HepG2 (cell line): ENCODE measurements around the gene NDUFB10. TPM values are rescaled to one million over a fixed set of nuclear protein-coding genes. Genes with fewer than 3 reads are reported as not detected.

ENCODE experiments used
- DPF2 ChIP-seq: sonication (generic); formaldehyde crosslinking; IDR thresholded peaks from 2 replicates; pipeline ENCODE4 v1.4.0; 2020; ENCODE audit warnings: mild to moderate bottlenecking, low read depth, missing genetic modification reagents, borderline replicate concordance
- E2F5 ChIP-seq: sonication (generic); formaldehyde crosslinking; conservative IDR thresholded peaks from 2 replicates; pipeline ENCODE4 v1.4.0; 2020; ENCODE audit warnings: missing genetic modification reagents
- FOXO1 ChIP-seq: sonication (generic); formaldehyde crosslinking; IDR thresholded peaks from 2 replicates; pipeline ENCODE4 v1.4.0; 2020; ENCODE audit warnings: missing genetic modification reagents
- JUND ChIP-seq: sonication (generic); formaldehyde crosslinking; IDR thresholded peaks from 2 replicates; pipeline ENCODE4 v1.8.0; 2022; ENCODE audit warnings: mild to moderate bottlenecking, missing genetic modification reagents
- MATR3 ChIP-seq: sonication (generic); formaldehyde crosslinking; IDR thresholded peaks from 2 replicates; pipeline ENCODE4 v1.4.0; 2020; ENCODE audit warnings: missing genetic modification reagents
- NR2F1 ChIP-seq, 2 experiments: fragments of 450-650 bp in 1 of 2; formaldehyde crosslinking in 1 of 2; IDR thresholded peaks; 2 replicates each; pipeline versions ENCODE4 v1.5.0 to v1.6.1; 2016 to 2020; ENCODE audit warnings: mild to moderate bottlenecking in 1 of 2, missing compliant biosample characterization in 1 of 2, missing genetic modification reagents in 1 of 2, moderate library complexity in 1 of 2
- POLR2G ChIP-seq: fragments of 200-400 bp; formaldehyde crosslinking; IDR thresholded peaks from 2 replicates; pipeline ENCODE4 v1.6.1; 2018; ENCODE audit warnings: mild to moderate bottlenecking, low read depth, low read length, moderate library complexity
- PRDM10 ChIP-seq: sonication (generic); formaldehyde crosslinking; IDR thresholded peaks from 2 replicates; pipeline ENCODE4 v1.4.0; 2020; ENCODE audit warnings: low read depth, missing genetic modification reagents
- RXRA ChIP-seq: sonication (generic); formaldehyde crosslinking; IDR thresholded peaks from 2 replicates; pipeline ENCODE4 v1.5.1; 2020; ENCODE audit warnings: missing genetic modification reagents
- SATB2 ChIP-seq: sonication (generic); formaldehyde crosslinking; IDR thresholded peaks from 2 replicates; pipeline ENCODE4 v1.5.0; 2020; ENCODE audit warnings: missing genetic modification reagents
- ZFP36 ChIP-seq: fragments of 150-350 bp; IDR thresholded peaks from 2 replicates; pipeline ENCODE4 v1.6.1; 2018; ENCODE audit warnings: borderline replicate concordance, low read length, low read depth; ENCODE audit not compliant: partially characterized antibody
- ZKSCAN1 ChIP-seq: fragments of 150-350 bp; IDR thresholded peaks from 2 replicates; pipeline ENCODE4 v1.6.1; 2014; ENCODE audit warnings: low read length
- ZNF17 ChIP-seq: sonication (generic); formaldehyde crosslinking; IDR thresholded peaks from 2 replicates; pipeline ENCODE4 v1.5.0; 2020; ENCODE audit warnings: mild to moderate bottlenecking, missing genetic modification reagents
- ZNF292 ChIP-seq: sonication (generic); formaldehyde crosslinking; IDR thresholded peaks from 2 replicates; pipeline ENCODE4 v1.8.1; 2022; ENCODE audit warnings: mild to moderate bottlenecking, low read depth, missing genetic modification reagents, borderline replicate concordance
- ZNF333 ChIP-seq: sonication (generic); formaldehyde crosslinking; IDR thresholded peaks from 2 replicates; pipeline ENCODE4 v1.4.0; 2020; ENCODE audit warnings: mild to moderate bottlenecking, missing genetic modification reagents, borderline replicate concordance
- ZNF350 ChIP-seq: sonication (generic); formaldehyde crosslinking; IDR thresholded peaks from 2 replicates; pipeline ENCODE4 v1.4.0; 2020; ENCODE audit warnings: mild to moderate bottlenecking, low read depth, missing genetic modification reagents, borderline replicate concordance
- ZNF768 ChIP-seq: sonication (generic); formaldehyde crosslinking; IDR thresholded peaks from 2 replicates; pipeline ENCODE4 v1.4.0; 2020; ENCODE audit warnings: missing genetic modification reagents
- polyA plus RNA-seq, 8 experiments: library from polyadenylated mRNA; depleted of rRNA in 3 of 8; stranded (reverse) in 7 of 8; unstranded in 1 of 8; fragments of >200 nt; fragmentation: Illumina TruSeq in 4 of 8; extraction: Trizol in 4 of 8; gene quantifications; 2 replicates each; pipeline versions ENCODE4 v1.2.1 to v1.2.3, GENCODE V29; 2011 to 2016; ENCODE audit warnings: low read depth in 4 of 8, missing spikeins in 1 of 8, mixed read lengths in 1 of 8; ENCODE audit not compliant: insufficient read depth in 1 of 8
- total RNA-seq, 5 experiments: library from RNA; depleted of rRNA; stranded (reverse); fragments of >200 nt; fragmentation: Illumina TruSeq; extraction: Trizol; gene quantifications; 2 replicates each; pipeline ENCODE4 v1.2.3, GENCODE V29; 2016; ENCODE audit warnings: low read depth in 1 of 5
- TF ChIP-seq, protein P1 (sequence below): sonication (generic); formaldehyde crosslinking; IDR thresholded peaks from 2 replicates; pipeline ENCODE4 v1.4.0; 2020; ENCODE audit warnings: missing genetic modification reagents
- TF ChIP-seq, protein P2 (sequence below): sonication (generic); formaldehyde crosslinking; IDR thresholded peaks from 2 replicates; pipeline ENCODE4 v1.8.1; 2023; ENCODE audit warnings: mild to moderate bottlenecking, missing genetic modification reagents, borderline replicate concordance
- TF ChIP-seq, protein P3 (sequence below): sonication (generic); formaldehyde crosslinking; IDR thresholded peaks from 2 replicates; pipeline ENCODE4 v1.4.0; 2020; ENCODE audit warnings: missing genetic modification reagents

NDUFB10 gene
- total and polyA plus RNA-seq, 2 of the 13 experiments (the other 11 are each of a cell fraction or from before 2014, with no cell fraction given): 68.6 to 157 TPM

DNA sequence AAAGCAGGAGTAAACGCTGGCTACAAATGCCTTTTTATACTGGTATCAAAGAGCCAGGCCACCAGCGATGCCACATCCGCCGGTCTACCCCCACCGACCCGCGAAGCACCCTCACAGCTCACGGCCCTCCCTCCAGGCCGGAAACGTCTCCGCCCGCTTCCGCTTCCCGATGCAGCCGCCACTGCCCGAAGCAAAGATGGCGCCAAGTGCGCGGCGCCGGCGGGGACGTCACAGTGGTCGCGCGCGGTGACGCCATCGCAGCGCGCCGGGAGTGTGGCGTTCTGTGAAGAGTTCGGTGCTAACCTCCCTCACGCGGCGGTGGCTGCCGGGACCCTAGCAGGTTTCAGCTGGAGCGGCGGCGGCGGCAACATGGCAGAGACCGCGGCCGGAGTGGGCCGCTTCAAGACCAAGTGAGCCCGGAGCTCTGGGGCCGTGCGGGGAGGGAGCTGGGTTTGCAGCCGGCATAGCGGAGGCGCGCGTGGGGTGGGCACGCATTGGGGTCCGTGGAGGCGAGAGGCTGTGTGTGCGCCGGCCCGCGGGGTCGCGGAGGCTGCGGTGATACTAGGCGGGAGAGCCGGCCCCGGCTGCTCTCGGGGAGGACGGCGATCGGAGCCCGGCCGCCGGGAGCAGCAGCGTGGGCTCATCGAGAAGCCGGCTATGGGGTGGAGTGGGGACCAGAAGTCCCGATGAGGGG is 12.6 kb downstream of the NDUFB10 start, which contains the start of gene TBL3 (continued):
- TF ChIP-seq POLR2G: peak; percentile 91
- peak; percentile 86 for TF ChIP-seq ZKSCAN1
- TF ChIP-seq PRDM10: peak; percentile 79; the same call in 1 of the 2 replicates
- TF ChIP-seq ZNF350 (CRISPR knock-in tag): peak; percentile 93; the same call in 1 of the 2 replicates
- TF ChIP-seq, protein P1, sequence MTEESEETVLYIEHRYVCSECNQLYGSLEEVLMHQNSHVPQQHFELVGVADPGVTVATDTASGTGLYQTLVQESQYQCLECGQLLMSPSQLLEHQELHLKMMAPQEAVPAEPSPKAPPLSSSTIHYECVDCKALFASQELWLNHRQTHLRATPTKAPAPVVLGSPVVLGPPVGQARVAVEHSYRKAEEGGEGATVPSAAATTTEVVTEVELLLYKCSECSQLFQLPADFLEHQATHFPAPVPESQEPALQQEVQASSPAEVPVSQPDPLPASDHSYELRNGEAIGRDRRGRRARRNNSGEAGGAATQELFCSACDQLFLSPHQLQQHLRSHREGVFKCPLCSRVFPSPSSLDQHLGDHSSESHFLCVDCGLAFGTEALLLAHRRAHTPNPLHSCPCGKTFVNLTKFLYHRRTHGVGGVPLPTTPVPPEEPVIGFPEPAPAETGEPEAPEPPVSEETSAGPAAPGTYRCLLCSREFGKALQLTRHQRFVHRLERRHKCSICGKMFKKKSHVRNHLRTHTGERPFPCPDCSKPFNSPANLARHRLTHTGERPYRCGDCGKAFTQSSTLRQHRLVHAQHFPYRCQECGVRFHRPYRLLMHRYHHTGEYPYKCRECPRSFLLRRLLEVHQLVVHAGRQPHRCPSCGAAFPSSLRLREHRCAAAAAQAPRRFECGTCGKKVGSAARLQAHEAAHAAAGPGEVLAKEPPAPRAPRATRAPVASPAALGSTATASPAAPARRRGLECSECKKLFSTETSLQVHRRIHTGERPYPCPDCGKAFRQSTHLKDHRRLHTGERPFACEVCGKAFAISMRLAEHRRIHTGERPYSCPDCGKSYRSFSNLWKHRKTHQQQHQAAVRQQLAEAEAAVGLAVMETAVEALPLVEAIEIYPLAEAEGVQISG (CRISPR knock-in tag): peak; percentile 97
- peak; percentile 88 for TF ChIP-seq RXRA
- TF ChIP-seq, protein P2, sequence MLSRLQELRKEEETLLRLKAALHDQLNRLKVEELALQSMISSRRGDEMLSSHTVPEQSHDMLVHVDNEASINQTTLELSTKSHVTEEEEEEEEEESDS: no peak
- peak; percentile 79 for TF ChIP-seq JUND
- no peak for TF ChIP-seq ZNF17
- TF ChIP-seq ZNF333 (CRISPR knock-in tag): peak; percentile 83; the same call in 1 of the 2 replicates
- no peak for TF ChIP-seq NR2F1 (CRISPR knock-in tag; IDR thresholded peaks at IDR 0.05)
- TF ChIP-seq FOXO1: peak; percentile 77
- TF ChIP-seq E2F5: peak; percentile 82; the same call in 1 of the 2 replicates
- TF ChIP-seq MATR3 (CRISPR knock-in tag): no peak
- TF ChIP-seq ZNF768: peak; percentile 21; the same call in 1 of the 2 replicates
- no peak for TF ChIP-seq DPF2 (CRISPR knock-in tag)
- no peak for TF ChIP-seq ZFP36
- no peak for TF ChIP-seq ZNF292 (CRISPR knock-in tag)
- TF ChIP-seq, protein P3, sequence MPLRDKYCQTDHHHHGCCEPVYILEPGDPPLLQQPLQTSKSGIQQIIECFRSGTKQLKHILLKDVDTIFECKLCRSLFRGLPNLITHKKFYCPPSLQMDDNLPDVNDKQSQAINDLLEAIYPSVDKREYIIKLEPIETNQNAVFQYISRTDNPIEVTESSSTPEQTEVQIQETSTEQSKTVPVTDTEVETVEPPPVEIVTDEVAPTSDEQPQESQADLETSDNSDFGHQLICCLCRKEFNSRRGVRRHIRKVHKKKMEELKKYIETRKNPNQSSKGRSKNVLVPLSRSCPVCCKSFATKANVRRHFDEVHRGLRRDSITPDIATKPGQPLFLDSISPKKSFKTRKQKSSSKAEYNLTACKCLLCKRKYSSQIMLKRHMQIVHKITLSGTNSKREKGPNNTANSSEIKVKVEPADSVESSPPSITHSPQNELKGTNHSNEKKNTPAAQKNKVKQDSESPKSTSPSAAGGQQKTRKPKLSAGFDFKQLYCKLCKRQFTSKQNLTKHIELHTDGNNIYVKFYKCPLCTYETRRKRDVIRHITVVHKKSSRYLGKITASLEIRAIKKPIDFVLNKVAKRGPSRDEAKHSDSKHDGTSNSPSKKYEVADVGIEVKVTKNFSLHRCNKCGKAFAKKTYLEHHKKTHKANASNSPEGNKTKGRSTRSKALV (CRISPR knock-in tag): 0 out of 2 replicates have a peak, but pooled peaks have one; percentile 38
- peak; percentile 80 for TF ChIP-seq SATB2 (CRISPR knock-in tag)
